Prostate gland (tissue), 2 donors: ENCODE results near the gene SRM.
"Not testable (repeated sequence)": the region's sequence is repeated elsewhere in the genome, so short reads cannot be mapped to it uniquely, and the experiment has no call there.

Experiments
- CTCF ChIP-seq, 4 experiments: fragments of 200-600 bp in 2 of 4; fragments of 450-650 bp in 2 of 4; sonication (generic) in 2 of 4; IDR thresholded peaks; 1 replicate in 3 of 4; 2 replicates in 1 of 4; pipeline ENCODE4 v1.5.1; 2016 to 2019; ENCODE audit warnings: antibody characterized with exemption in 4 of 4, mild to moderate bottlenecking in 2 of 4, moderate library complexity in 2 of 4
- POLR2A ChIP-seq: fragments of 450-650 bp; IDR thresholded peaks from one replicate; pipeline ENCODE4 v1.6.1; 2016; ENCODE audit warnings: antibody characterized with exemption, mild to moderate bottlenecking

- TF ChIP-seq CTCF (IDR thresholded peaks at IDR 0.05); POLR2A: not testable (repeated sequence)
These were observed 4.2 kb upstream of the SRM start for GRCh38 chr1:11063937-11064537.
